HG02884 (cell line): ENCODE measurements around the gene ELOVL7.
"Not testable (repeated sequence)": the region's sequence is repeated elsewhere in the genome, so short reads cannot be mapped to it uniquely, and the experiment has no call there.

ENCODE experiments used
- ATAC-seq: cut with Tn5 transposase; IDR thresholded peaks from one replicate; pipeline ENCODE4 v1.9.1; 2021; ENCODE audit warnings: mild to moderate bottlenecking, moderate library complexity; ENCODE audit not compliant: unreplicated experiment

Gene ELOVL7

DNA sequence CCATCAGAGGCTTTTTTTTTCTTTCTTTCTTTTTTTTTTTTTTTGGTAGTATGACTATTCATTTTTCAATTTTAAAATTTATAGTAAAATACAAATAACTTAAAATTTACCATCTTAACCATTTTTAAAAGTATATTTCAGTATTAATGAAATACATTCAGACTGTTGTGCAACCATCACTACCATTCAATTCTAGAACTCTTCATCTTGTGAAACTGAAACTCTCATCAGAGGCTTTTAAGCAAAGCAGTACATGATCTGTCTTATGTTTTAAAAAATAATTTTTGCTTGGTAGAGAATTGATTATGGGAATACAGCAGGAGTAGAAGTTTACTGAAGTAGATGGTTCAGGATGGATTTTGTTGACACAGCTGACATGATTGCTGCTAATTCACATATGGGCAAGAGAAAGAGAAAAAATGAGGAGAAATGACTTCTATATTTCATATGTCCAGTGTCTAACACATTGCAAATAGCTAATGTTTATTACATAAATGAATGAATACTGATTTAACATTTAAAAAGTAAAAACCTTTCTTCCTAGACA lies 13.4 kb downstream of the ELOVL7 start:
- ATAC-seq, result peak; percentile 43

DNA sequence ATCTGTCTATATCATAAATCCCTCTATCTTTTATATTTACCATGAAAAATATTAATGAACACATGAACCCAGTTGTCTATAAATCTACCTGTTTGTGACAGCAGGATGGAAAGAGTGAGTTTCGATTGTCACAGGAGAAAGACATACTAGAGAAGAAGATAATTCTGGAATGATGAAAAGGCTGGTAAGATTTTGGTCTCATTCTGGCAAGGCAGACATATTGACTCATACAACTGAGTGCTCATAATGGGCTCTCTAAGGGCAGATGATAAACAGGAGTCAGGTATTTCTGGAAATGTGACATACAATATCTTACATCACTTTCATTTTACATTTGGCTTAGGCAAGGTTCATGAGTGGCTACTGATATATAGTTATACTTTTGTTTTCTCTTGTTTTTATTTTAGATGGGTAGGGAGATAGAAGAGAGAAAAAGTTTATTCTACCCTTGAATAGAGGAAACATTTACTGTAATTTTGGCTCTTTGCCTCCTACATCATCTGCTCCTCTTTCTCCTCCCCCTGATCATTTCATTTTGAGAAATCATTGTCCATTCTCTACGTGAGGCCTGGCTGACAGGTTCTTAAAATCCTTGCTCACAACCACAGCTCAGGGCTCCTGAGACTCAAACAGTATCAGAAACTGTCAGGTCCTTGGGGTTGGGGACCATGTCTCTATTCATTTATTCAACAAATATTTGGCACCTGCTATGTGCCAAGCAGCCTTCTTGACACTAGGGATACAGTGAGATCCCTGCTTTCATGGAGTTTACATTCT lies 14.4 kb downstream of the ELOVL7 start:
- no peak for ATAC-seq

DNA sequence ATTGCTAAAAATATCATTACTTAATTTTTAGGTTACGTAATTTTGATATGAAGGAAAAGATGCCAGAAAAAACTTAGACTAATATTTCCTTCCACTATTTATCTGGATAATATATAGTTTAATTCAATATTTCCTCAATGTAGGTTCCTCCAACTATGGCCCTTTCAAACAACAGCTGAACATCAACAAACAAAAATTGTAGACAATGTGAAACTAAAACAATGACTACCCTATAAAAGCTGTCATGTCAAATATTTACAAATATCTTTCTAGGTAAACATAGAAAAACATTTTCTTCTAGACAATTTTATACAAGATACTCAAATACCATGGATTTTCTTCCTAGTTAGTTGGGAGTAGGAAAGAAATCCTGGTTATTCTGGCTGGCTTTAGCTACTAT lies 16.9 kb downstream of the ELOVL7 start:
- no peak for ATAC-seq

DNA sequence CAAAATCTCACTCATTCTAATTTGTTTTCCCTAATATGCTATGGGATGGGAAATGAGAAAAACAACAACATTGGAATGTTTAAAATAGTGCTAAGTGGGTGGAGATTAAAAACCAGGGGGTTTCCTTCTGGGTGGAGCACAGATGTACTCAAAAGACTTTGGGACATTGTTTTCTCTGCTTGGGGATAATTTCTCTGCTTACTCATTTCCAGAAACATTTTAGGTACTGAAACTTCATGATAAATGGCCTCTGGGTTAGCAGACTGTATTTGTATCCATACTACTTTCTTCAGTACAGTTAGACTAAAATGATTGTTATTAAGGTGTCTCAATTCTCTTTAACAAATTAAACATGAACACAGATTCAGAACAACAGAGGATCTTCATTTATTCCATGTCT lies 17.4 kb downstream of the ELOVL7 start:
- peak; percentile 73 for ATAC-seq

DNA sequence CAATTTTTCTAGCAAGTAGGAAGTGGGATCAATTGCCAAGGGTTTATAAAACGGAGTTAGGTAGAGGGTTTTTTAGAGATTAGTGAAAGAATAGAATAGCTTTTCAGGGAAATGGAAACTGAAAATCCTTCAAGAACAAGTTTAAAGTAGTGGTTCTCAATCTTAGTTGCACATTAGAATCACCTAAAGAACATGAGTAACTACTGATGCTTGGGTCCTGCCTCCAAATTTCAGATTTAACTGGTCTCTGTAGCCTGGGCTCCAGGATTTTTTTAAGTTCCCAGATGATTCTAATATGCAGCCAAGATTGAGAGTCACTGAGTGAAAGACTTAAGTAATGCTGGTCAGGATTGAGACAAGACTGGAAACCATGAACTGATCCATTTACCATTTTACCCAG lies 20.5 kb downstream of the ELOVL7 start:
- no peak for ATAC-seq

DNA sequence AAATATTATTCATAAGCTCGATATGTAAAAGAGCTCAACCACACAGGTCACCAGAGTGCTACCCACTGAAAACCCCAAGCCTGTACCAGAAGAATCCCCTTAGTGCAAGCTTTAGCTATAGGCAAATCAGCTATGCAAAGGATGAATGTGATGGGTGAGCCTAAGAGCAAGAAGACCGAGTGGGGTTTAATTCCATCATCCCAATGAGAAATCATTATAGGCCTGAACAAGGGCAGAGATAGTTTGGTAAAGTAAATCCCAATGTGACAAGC lies 21.8 kb downstream of the ELOVL7 start:
- ATAC-seq, result peak; percentile 51

DNA sequence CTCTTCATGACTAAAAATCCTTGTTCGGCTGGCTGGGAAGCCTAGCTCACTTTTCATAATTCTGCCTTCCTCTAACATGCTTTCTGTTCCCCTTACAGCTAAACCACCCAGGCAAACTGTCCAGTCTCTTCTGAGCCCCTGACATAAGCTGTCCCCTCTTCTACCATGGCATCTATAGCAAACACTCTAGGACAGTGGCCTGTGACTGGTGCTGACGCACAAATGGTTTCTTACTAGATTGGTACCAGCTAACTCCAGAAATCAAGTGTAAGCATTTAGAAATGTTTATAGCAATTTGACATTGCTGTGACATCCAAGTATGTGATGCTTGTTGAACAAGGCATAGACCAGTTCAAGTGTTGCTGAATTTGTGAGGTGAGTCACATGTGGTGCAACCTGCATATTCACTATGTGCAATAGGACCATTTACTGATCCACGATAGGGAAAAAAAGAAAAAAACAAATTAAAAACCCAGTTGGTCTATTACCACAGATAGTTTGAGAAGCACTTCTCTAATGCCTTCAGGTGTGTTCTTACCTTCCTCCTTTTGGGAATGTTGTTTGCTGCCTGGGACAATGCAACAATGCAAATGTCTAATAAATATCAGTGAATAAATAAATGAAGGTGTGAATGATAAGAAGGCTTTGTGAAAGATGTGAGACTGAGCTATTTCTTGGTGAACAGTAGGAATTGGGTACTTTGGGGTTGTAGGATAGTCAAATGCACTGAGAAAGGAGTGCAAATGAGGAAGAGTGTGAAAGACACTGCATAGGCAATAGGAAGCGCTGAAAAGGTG lies 22.4 kb downstream of the ELOVL7 start:
- ATAC-seq, result no peak

DNA sequence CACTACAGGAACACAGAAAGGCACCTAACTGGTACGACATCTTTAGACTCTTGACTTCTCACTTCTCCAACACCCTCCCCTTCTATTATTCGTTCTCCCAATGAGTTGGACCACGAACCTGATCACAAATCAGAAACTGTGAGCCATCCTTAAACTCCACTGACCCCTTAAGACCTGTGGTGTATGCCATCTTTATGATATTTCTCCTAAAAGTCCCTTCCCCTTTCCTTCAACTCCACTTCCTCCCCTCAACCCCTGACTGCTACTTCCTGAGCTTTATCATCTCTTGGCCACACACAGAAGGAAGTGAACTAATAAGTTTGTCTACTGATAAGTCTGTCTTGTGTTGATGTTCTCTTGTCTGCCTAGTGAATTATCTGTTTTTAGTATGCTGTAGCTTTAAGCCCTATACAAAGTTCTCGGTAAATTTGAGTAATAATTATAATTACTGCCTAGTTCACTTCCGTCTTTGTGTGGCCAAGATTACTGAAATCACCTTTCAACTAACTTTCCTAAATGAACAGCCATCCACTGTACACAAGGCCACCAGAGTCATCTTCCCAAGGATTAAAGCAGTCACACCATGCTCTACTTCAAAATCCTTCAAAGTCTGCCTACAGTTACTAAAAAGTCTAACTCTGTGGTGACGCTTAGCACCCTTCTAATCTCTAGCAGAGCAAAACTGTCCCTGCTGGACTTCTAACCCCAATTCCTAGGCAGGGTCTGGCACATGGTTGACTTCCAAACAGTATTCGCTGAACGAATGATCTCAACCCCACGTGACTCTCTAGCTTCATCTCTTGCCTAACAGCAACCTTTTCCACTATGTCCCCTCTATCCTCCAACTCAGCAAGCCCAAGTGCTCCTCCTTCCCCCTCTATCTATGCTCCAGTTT lies 23.2 kb downstream of the ELOVL7 start:
- ATAC-seq, result no peak

DNA sequence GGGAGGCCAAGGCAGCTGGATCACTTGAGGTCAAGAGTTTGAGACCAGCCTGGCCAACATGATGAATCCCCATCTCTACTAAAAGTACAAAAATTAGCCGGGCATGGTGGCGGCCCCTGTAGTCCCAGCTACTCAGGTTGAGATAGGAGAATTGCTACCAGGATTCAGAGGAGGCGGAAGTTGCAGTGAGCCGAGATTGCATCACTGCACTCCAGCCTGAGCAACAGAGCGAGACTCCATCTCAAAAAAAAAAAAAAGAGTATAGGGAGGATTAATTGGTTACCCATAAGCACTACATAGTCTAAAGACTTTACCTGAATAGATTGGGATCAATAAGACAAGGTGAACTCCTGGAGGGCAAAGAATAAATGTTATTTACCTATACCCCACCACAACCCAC lies 27.9 kb downstream of the ELOVL7 start:
- not testable (repeated sequence) for ATAC-seq

DNA sequence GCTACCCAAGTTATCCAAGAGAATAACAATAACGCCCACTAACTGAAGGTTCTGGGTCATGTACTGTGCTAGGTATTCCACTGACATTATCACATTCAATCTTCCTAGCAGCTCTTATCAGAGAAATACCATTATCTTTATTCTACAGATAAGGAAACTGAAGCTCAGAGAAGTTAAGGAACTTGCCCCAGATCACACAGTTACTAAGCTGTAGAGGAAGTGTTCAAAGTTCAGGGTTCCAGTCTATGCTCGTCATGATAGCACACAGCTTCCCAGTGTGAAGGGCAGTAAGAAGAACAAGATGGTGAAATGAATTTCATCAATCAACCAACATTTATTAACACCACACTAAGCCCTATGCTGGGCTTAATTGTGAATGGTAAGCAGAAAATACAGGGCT lies 29.6 kb downstream of the ELOVL7 start:
- ATAC-seq, result no peak

DNA sequence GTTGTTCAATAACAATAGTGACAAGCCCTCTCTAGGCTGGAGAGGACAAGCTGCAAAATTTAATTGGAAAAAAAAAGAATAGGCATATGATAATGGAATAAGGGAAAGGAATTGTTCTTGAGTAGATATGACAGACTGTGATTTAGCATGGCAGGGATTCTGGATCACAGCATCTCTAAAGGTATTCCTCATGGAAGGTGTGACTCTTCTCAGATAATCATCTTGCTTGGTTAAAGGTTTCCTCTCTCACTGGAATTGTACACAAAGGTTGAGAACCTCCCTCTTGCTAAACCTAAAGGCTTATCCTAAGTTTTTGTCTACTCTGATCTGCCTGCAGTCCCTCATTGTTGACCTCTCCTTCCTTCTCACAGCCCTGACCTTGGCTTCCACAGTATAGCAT lies 31.6 kb downstream of the ELOVL7 start:
- ATAC-seq, result no peak

DNA sequence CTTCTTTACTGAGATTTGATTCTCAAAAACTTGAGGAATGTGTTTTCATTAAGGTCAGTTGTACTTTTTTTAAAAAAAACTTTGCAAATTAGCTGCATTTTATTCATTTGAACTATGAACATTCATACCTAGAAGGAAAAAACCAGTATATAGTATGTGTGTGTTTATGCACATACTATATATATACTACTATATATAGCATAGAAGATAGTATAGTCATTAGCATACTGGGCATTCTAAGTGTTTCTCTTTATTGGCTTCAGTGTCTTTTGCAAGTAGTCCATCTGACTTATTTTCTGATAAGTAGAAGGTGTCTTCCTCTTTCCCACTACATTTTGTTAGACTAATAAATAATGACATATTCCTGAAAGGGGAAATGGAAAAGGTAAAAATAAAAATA lies 33.0 kb downstream of the ELOVL7 start:
- no peak for ATAC-seq

DNA sequence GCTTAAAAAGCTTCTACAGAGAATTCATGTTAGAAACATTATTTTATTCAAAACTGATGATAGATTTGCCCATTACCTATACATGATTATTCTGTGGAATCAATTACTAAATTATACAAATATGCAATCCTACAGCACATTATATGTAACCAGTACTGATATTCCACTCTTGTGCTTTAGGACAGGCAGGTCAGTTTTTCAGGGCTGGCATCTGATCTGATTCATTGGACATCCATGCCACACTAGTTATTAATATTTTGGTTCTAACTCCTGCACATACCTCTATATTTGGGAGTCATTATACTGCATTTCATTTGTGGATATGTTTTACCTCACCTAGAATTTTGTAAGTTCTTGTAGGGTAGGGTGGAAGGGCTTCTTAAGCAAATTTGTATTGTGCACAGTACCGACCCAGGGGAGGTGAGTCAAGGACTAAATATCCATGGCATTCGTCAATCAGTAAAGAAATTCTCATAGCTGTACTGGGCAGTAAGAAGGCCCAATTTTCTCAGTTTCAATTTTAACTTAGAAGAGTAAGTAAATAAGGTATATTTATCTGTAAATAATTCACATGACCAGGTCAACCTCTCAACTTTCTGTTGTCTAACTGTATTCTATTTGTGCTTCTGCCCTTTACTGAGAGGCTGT lies 33.5 kb downstream of the ELOVL7 start:
- ATAC-seq, result no peak

DNA sequence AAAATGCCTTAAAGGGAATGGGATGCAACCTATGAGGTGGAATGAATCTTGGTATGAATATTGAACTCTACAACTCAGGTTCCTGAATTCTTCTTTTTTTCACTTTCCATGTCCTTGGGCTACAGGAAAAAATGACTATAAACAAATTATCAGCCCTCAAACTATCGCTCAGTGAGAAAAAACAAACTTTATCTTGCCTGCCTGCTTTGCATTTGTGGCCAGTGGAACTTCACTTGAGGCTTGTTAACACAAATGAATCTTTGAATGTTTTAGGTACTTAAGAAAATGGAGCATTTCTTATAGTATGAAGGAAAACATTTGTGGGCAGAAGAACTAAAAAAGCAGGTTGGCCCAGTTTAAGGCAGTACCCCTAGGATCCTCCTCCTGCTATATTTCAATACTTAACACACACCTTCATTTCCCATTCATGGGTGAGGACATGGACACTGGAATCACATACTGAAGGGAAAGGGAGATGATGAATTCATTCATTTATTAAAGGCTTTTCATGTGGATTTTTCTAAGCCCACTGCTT lies 34.1 kb downstream of the ELOVL7 start:
- ATAC-seq, result no peak

DNA sequence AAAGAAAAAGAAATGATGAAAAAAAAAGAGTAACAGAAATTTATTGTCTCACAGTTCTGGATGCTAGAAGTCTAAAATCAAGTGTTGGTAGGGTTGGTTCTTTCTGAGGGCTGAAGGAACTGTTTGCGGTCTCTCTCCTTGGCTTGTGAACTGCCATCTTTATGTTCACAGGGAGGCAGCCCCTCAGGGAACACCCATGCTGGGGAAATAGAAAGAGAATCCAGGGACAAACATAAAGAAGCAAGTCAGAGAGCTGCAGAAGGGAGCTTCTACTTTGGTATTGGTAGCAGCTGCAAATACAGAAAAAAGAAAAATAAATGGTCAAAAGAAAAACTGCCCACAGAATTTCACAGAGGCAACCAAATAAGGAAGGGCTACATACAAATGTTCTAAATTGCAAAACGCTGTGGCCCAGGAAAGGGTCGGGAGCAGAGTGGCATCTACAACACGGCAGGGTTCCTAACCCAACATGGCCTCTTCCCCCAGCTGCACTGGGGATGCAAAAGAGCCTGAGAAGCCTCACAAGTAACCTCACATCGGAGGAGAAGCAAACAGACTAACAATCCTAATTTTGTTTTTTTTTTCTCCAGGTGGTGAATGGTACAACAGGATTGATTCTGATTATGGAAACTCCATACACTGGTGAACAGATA lies 37.4 kb downstream of the ELOVL7 start:
- ATAC-seq, result no peak

DNA sequence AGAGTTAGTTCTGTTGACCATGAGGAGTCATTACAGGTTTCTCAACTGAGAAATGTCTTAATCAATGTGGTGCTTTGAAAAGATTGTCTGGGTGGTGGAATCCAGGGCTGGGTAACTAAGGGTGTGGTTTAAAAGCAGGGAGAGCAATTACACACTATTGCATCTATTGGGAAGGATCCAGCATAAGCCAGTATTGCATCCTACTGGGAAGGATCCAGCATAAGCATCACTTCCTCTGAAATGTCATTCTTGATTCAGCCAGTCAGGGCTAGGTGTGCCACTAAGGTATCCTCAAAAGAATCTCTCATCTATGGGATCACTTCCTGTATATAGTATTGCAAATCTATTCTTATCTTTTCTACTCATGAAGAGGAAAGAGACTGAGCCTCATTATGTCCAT lies 38.6 kb downstream of the ELOVL7 start:
- ATAC-seq, result no peak

DNA sequence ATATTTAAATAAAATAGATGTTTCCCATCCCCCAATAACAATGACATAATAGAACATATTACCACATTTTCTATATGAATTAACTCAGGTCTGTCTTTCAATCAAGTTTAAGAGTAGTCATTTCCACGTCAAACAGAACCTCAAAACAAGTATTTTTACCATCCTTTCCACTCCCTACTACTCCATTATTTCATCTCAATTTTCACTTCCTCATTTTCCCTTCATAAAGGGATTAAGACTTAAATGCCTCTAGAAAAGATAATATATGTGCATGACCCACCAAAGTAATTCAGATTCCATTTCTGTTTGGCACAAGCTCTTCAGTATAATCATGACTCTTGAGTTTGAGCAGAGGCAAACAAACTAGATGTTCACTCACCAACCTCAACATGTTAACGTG lies 40.4 kb downstream of the ELOVL7 start:
- no peak for ATAC-seq

DNA sequence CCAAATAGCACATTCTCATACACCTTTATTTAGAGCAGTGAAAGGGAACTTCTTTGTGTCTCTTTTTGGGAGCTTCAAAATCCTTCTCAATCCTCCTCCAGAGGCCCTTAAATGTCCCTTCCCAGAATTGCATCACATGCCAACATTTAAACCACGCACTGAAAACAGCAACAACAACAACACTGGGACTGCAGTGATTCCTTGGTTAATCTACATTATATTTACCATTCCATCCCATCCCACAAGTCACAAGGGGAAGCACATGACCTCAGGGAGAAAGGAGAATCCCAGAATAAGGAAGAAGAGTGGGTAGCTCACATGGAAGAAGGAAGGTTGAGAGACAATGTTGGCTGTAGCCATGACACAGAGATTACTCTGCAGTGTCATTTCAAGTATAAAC lies 41.1 kb downstream of the ELOVL7 start:
- ATAC-seq, result no peak

DNA sequence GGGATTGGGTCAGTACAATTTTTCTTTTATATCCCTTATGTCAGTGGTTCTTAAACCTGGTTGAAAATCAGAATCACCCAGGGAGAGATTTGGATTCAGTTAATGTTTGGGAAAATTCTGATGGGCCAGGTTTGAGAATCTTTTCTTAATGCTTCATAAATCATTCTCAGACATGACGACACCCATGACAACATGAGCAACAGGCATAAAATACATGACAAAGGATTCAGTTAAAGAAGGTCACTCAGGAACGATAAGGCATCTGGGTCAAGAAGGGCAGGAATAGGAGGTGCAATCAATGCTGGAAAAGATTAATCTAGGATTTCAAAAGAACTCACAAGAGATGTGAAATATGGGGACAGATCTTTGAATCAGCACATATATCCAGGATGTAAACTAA lies 41.8 kb downstream of the ELOVL7 start:
- no peak for ATAC-seq

DNA sequence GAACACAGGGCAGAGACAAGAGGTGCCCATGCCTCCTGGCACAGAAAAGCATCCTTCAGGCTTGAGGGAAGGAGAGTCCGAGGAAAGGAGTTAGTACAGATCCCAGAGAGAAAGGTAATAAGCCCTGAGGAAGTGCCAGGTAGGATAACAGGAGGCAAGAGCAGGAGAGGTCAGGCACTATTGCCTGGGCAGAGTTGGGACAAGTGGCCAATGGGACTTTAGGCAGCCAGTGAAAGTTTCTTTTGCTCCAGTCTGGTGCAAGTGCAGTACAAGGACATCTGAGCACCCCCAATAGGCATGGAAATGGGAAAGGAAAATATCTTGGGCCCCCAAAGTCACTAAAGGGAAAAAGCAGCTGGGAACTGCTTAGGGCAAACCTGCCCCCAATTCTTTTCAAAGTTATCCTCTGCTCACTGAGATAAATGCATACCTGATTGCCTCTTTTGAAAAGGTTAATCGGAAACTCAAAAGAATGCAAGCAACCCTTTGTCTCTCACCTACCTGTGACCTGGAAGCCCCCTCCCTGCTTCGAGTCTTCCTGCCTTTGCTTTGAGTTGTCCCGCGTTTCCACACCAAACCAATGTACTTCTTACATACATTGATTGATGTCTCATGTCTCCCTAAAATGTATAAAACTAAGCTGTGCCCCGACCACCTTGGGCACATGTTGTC lies 46.5 kb downstream of the ELOVL7 start:
- ATAC-seq, result no peak
